Fibroblast of lung (primary cell): Measurements from ENCODE around the gene UCN2. TPM values are rescaled to one million over a fixed set of nuclear protein-coding genes. Genes with fewer than 3 reads are reported as not detected.

ENCODE experiments used
- DNase-seq, 2 donors: peaks; one replicate each; pipeline versions ENCODE4 v3.0.0 to v3.0.0-alpha.2; 2010; ENCODE audit warnings: low read depth in 2 of 2
- H2AFZ ChIP-seq: 2 replicates; pipeline ENCODE4 v1.5.1; 2012; ENCODE audit warnings: low read length, control low read depth, inconsistent platforms
- H3K27ac ChIP-seq: 2 replicates; pipeline ENCODE4 v1.5.1; 2011; ENCODE audit warnings: low read length, control low read depth; ENCODE audit not compliant: insufficient read depth
- H3K27me3 ChIP-seq: 2 replicates; pipeline ENCODE4 v1.5.1; 2011; ENCODE audit warnings: mild to moderate bottlenecking, low read length; ENCODE audit not compliant: control insufficient read depth, insufficient read depth
- H3K36me3 ChIP-seq: 2 replicates; pipeline ENCODE4 v1.5.1; 2011; ENCODE audit warnings: low read length; ENCODE audit not compliant: control insufficient read depth, insufficient read depth
- H3K4me1 ChIP-seq: 2 replicates; pipeline ENCODE4 v1.5.1; 2011; ENCODE audit warnings: low read length; ENCODE audit not compliant: control insufficient read depth, insufficient read depth; ENCODE audit errors: extremely low read depth
- H3K4me2 ChIP-seq: 2 replicates; pipeline ENCODE4 v1.5.1; 2011; ENCODE audit warnings: low read length, control low read depth; ENCODE audit not compliant: insufficient read depth; ENCODE audit errors: extremely low read depth
- H3K4me3 ChIP-seq, 4 experiments: fragments of 200-600 bp in 1 of 4; sonication (generic) in 1 of 4; replicated peaks in 1 of 4; 2 replicates each; pipeline ENCODE4 v1.5.1; 2011 to 2016; ENCODE audit warnings: low read length in 4 of 4, low read depth in 3 of 4, mild to moderate bottlenecking in 3 of 4, control low read depth in 2 of 4, inconsistent platforms in 1 of 4, mixed read lengths in 1 of 4; ENCODE audit not compliant: insufficient read depth in 1 of 4; ENCODE audit errors: control extremely low read depth in 1 of 4
- H3K79me2 ChIP-seq: 2 replicates; pipeline ENCODE4 v1.5.1; 2012; ENCODE audit warnings: mild to moderate bottlenecking, low read length, inconsistent platforms; ENCODE audit not compliant: control insufficient read depth, insufficient read depth
- H3K9ac ChIP-seq: 2 replicates; pipeline ENCODE4 v1.5.1; 2011; ENCODE audit warnings: mild to moderate bottlenecking, low read length, control low read depth; ENCODE audit not compliant: insufficient read depth
- H3K9me3 ChIP-seq: 2 replicates; pipeline ENCODE4 v1.5.1; 2012; ENCODE audit warnings: low read depth, low read length; ENCODE audit not compliant: control insufficient read depth, insufficient read depth
- H4K20me1 ChIP-seq: 2 replicates; pipeline ENCODE4 v1.5.1; 2011; ENCODE audit warnings: low read length; ENCODE audit not compliant: control insufficient read depth, insufficient read depth; ENCODE audit errors: extremely low read depth
- CTCF ChIP-seq, 2 donors: IDR thresholded peaks in 1 of 2; conservative IDR thresholded peaks in 1 of 2; 1 replicate in 1 of 2; 2 replicates in 1 of 2; pipeline ENCODE4 v1.5.1; 2011 to 2012; ENCODE audit warnings: low read length in 2 of 2, control low read depth in 1 of 2, inconsistent platforms in 1 of 2, low read depth in 1 of 2, mild to moderate bottlenecking in 1 of 2
- EZH2 ChIP-seq: IDR thresholded peaks from 2 replicates; pipeline ENCODE4 v1.5.1; 2012; ENCODE audit warnings: low read length, control low read depth, mild to moderate bottlenecking; ENCODE audit errors: missing control alignments
- polyA plus RNA-seq, 2 donors: library from polyadenylated mRNA; depleted of rRNA in 1 of 2; stranded (reverse) in 1 of 2; unstranded in 1 of 2; fragments of >200 nt; gene quantifications; 2 replicates each; pipeline ENCODE4 v1.2.1, GENCODE V29; 2011 to 2012; ENCODE audit warnings: missing spikeins in 1 of 2
- total RNA-seq: library from RNA; depleted of rRNA; stranded (reverse); fragments of >200 nt; gene quantifications from 2 replicates; pipeline ENCODE4 v1.2.1, GENCODE V29; 2014

The UCN2 gene
- total and polyA plus RNA-seq, 2 donors (not counting 1 experiment from before 2014, with no cell fraction given) = 0.07 to 0.66 TPM

GRCh38 chr3:48564667-48565066, 1.1 kb upstream of the UCN2 start:
- Histone ChIP-seq H2AFZ (no peak overlapping the region), H3K4me3 (no peak overlapping the region), H3K79me2 (no peaks in the 10 kb centered on the region), H3K9ac (no peak overlapping the region), H3K36me3 (peaks cover 8% of the 10 kb centered on the region), H3K27me3 (no peaks in the 10 kb centered on the region), H3K9me3 (no peaks in the 10 kb centered on the region), H3K4me2 (no peak overlapping the region), H3K4me1 (peaks cover 36% of the 10 kb centered on the region), H3K27ac (no peak overlapping the region), H4K20me1 (no peaks in the 10 kb centered on the region)
- DNase-seq = no peak
- TF ChIP-seq EZH2 = no peak
- no peak for TF ChIP-seq CTCF (conservative IDR thresholded peaks at IDR 0.05 in 1 of 2, IDR thresholded peaks at IDR 0.05 in 1 of 2; ENCODE audit: low read depth in 1 of 2, low read length in 2 of 2)

- Histone ChIP-seq H4K20me1 (no peaks in the 10 kb centered on the region), H3K27me3 (no peaks in the 10 kb centered on the region), H3K9me3 (no peaks in the 10 kb centered on the region), H3K9ac (no peak overlapping the region), H3K27ac (peak overlapping the region; percentile 35), H3K36me3 (peaks cover 8% of the 10 kb centered on the region), H3K4me3 (no peak overlapping the region), H3K4me1 (peaks cover 42% of the 10 kb centered on the region), H3K4me2 (no peak overlapping the region), H3K79me2 (no peaks in the 10 kb centered on the region), H2AFZ (no peak overlapping the region)
- TF ChIP-seq CTCF (conservative IDR thresholded peaks at IDR 0.05 in 1 of 2, IDR thresholded peaks at IDR 0.05 in 1 of 2; ENCODE audit: low read depth in 1 of 2, low read length in 2 of 2) (no peak), EZH2 (no peak)
- DNase-seq = peak; percentile 57 to 70
Measured at GRCh38 chr3:48564022-48564421, 441 bp upstream of the UCN2 start.

- H3K27me3 ChIP-seq = no peaks in the 10 kb centered on the region
- DNase-seq = no peak
- H3K4me2 ChIP-seq = no peak overlapping the region
- H3K4me1 ChIP-seq = peaks cover 45% of the 10 kb centered on the region
- H2AFZ ChIP-seq = no peak overlapping the region
- no peak overlapping the region for H3K9ac ChIP-seq
- H3K9me3 ChIP-seq = no peaks in the 10 kb centered on the region
- no peaks in the 10 kb centered on the region for H4K20me1 ChIP-seq
- H3K79me2 ChIP-seq = no peaks in the 10 kb centered on the region
- no peak overlapping the region for H3K4me3 ChIP-seq
- TF ChIP-seq CTCF (conservative IDR thresholded peaks at IDR 0.05 in 1 of 2, IDR thresholded peaks at IDR 0.05 in 1 of 2; ENCODE audit: low read depth in 1 of 2, low read length in 2 of 2) (no peak), EZH2 (no peak)
- peaks cover 8% of the 10 kb centered on the region for H3K36me3 ChIP-seq
- no peak overlapping the region for H3K27ac ChIP-seq
Measured at GRCh38 chr3:48562367-48563095, 1.1 kb downstream of the UCN2 start.
